Transverse colon (tissue), 4 donors: ENCODE measurements around the gene MANF.

Source experiments
- CTCF ChIP-seq, 5 experiments: fragments of 200-600 bp in 3 of 5; fragments of 450-650 bp in 2 of 5; sonication (generic) in 3 of 5; IDR thresholded peaks; 1 replicate in 2 of 5; 2 replicates in 3 of 5; pipeline ENCODE4 v1.5.1; 2016 to 2017; ENCODE audit warnings: antibody characterized with exemption in 5 of 5, inconsistent platforms in 3 of 5, mild to moderate bottlenecking in 2 of 5, moderate library complexity in 1 of 5
- EP300 ChIP-seq: sonication (generic); formaldehyde crosslinking; IDR thresholded peaks from one replicate; pipeline ENCODE4 v1.6.1; 2017; ENCODE audit warnings: antibody characterized with exemption, low read depth
- POLR2A ChIP-seq: fragments of 450-650 bp; IDR thresholded peaks from one replicate; pipeline ENCODE4 v1.6.1; 2016; ENCODE audit warnings: antibody characterized with exemption, mild to moderate bottlenecking, moderate library complexity
- POLR2AphosphoS5 ChIP-seq, 3 donors: sonication (generic); formaldehyde crosslinking; IDR thresholded peaks; one replicate each; pipeline ENCODE4 v1.6.1; 2016; ENCODE audit warnings: antibody characterized with exemption in 3 of 3

- TF ChIP-seq CTCF (IDR thresholded peaks at IDR 0.05) (no peak), EP300 (no peak), POLR2A (no peak), POLR2AphosphoS5 (IDR thresholded peaks at IDR 0.05) (no peak)
Observed at GRCh38 chr3:51400166-51400565, 15.1 kb downstream of the MANF start.
